Measurements from ENCODE around the gene IPMK.

IPMK gene

GRCh38 chr10:58267713-58268453, at the start of gene IPMK:
TSS of gene IPMK (minus strand) at chr10:58267894. CDS start at chr10:58267611, 283 bp downstream.
- DNase-seq (ENCODE audit: low read depth in 2 of 2) = peak; percentile 88 to 91

GRCh38 chr10:58316874-58317273, 49.2 kb upstream of the IPMK start:
- DNase-seq (ENCODE audit: low read depth in 2 of 2) = no peak

GRCh38 chr10:58311026-58311425, 43.3 kb upstream of the IPMK start:
- DNase-seq (ENCODE audit: low read depth in 2 of 2) = no peak

- no peak for DNase-seq (ENCODE audit: low read depth in 2 of 2)
These were observed 40.0 kb upstream of the IPMK start for GRCh38 chr10:58307676-58308075.

GRCh38 chr10:58305821-58306220, 38.1 kb upstream of the IPMK start:
- DNase-seq (ENCODE audit: low read depth in 2 of 2) = no peak

- DNase-seq (ENCODE audit: low read depth in 2 of 2) = no peak
These were observed 36.5 kb upstream of the IPMK start for GRCh38 chr10:58304099-58304633.

GRCh38 chr10:58302254-58302653, 34.6 kb upstream of the IPMK start:
- DNase-seq (ENCODE audit: low read depth in 2 of 2) = no peak

GRCh38 chr10:58300676-58301075, 33.0 kb upstream of the IPMK start:
- no peak for DNase-seq (ENCODE audit: low read depth in 2 of 2)

GRCh38 chr10:58299580-58299979, 31.9 kb upstream of the IPMK start:
- DNase-seq (ENCODE audit: low read depth in 2 of 2) = peak in 1 of 2 donors; percentile 25

GRCh38 chr10:58293989-58294388, 26.3 kb upstream of the IPMK start:
- DNase-seq (ENCODE audit: low read depth in 2 of 2) = no peak

- DNase-seq (ENCODE audit: low read depth in 2 of 2) = no peak
These were observed 24.0 kb upstream of the IPMK start for GRCh38 chr10:58291538-58292174.

GRCh38 chr10:58282615-58283014, 14.9 kb upstream of the IPMK start:
- DNase-seq (ENCODE audit: low read depth in 2 of 2) = no peak

- DNase-seq (ENCODE audit: low read depth in 2 of 2) = no peak
These were observed 13.5 kb upstream of the IPMK start for GRCh38 chr10:58281092-58281752.

GRCh38 chr10:58280477-58280876, 12.8 kb upstream of the IPMK start:
- no peak for DNase-seq (ENCODE audit: low read depth in 2 of 2)

GRCh38 chr10:58278962-58279307, 11.2 kb upstream of the IPMK start:
- no peak for DNase-seq (ENCODE audit: low read depth in 2 of 2)

GRCh38 chr10:58278274-58278961, 10.7 kb upstream of the IPMK start:
- DNase-seq (ENCODE audit: low read depth in 2 of 2) = no peak

GRCh38 chr10:58275908-58276307, 8.2 kb upstream of the IPMK start:
- DNase-seq (ENCODE audit: low read depth in 2 of 2) = no peak

GRCh38 chr10:58275261-58275660, 7.6 kb upstream of the IPMK start:
- DNase-seq (ENCODE audit: low read depth in 2 of 2) = no peak

- no peak for DNase-seq (ENCODE audit: low read depth in 2 of 2)
These were observed 2.1 kb upstream of the IPMK start for GRCh38 chr10:58269782-58270290.

GRCh38 chr10:58268946-58269781, 1.5 kb upstream of the IPMK start, which contains the start of gene CISD1:
TSS of gene CISD1 (plus strand) at chr10:58269162. CDS start at chr10:58269274, 112 bp downstream.
- DNase-seq (ENCODE audit: low read depth in 2 of 2) = peak; percentile 82 to 90

- DNase-seq (ENCODE audit: low read depth in 2 of 2) = no peak
These were observed 806 bp upstream of the IPMK start for GRCh38 chr10:58268454-58268945.
